ENCODE data around the gene ENO3.

The ENO3 gene

GRCh38 chr17:4951486-4951885, 567 bp downstream of the ENO3 start:
- no peak for DNase-seq

GRCh38 chr17:4953451-4953961, 2.6 kb downstream of the ENO3 start:
- peak; percentile 70 for DNase-seq

- DNase-seq, result no peak
Observed at GRCh38 chr17:4955091-4955490, 4.2 kb downstream of the ENO3 start.

- DNase-seq, result no peak
Observed at GRCh38 chr17:4956493-4957061, 5.7 kb downstream of the ENO3 start.

GRCh38 chr17:4958102-4958501, 7.2 kb downstream of the ENO3 start:
- no peak for DNase-seq

GRCh38 chr17:4959261-4959965, 8.5 kb downstream of the ENO3 start:
- DNase-seq, result no peak

- DNase-seq, result no peak
Observed at GRCh38 chr17:4960279-4960922, 9.5 kb downstream of the ENO3 start.

GRCh38 chr17:4965311-4965986, 14.5 kb downstream of the ENO3 start:
- DNase-seq, result no peak

- DNase-seq, result peak; percentile 100
Observed at GRCh38 chr17:4966844-4967538, 16.1 kb downstream of the ENO3 start.

GRCh38 chr17:4967539-4968485, 16.9 kb downstream of the ENO3 start, which contains the start of gene SPAG7:
Gene SPAG7, minus strand, starts transcription at chr17:4967817. Its CDS starts 13 bp downstream, at chr17:4967804.
- DNase-seq, result peak; percentile 97

GRCh38 chr17:4968486-4969046, 17.6 kb downstream of the ENO3 start:
- no peak for DNase-seq

- peak; percentile 96 for DNase-seq
Observed at GRCh38 chr17:4969047-4969550, 18.2 kb downstream of the ENO3 start.

GRCh38 chr17:4969551-4970173, 18.7 kb downstream of the ENO3 start:
- no peak for DNase-seq

GRCh38 chr17:4970273-4970672, 19.4 kb downstream of the ENO3 start:
- DNase-seq, result no peak

- no peak for DNase-seq
Observed at GRCh38 chr17:4971826-4972225, 20.9 kb downstream of the ENO3 start.

GRCh38 chr17:4972322-4972721, 21.4 kb downstream of the ENO3 start:
- no peak for DNase-seq

- no peak for DNase-seq
Observed at GRCh38 chr17:4972752-4973151, 21.8 kb downstream of the ENO3 start.

- DNase-seq, result no peak
Observed at GRCh38 chr17:4973256-4974114, 22.6 kb downstream of the ENO3 start.

- no peak for DNase-seq
Observed at GRCh38 chr17:4974115-4974670, 23.3 kb downstream of the ENO3 start.

Data from fibroblast of skin of right biceps (primary cell).